HCT116 (cell line): Measurements from ENCODE around the gene GOLIM4. TPM values are rescaled to one million over a fixed set of nuclear protein-coding genes. Genes with fewer than 3 reads are reported as not detected.

Source experiments
- ATAC-seq: fragments of 200-7000 bp; cut with Tn5 transposase; 2 replicates; pipeline ENCODE4 v1.9.1; 2020; ENCODE audit warnings: mild to moderate bottlenecking, moderate library complexity
- BruUV-seq: library from RNA; stranded (reverse); fragments of 400-500 nt; replicated peaks from 2 replicates; lab custom pipeline; 2021; lab: Mats Ljungman, UMichigan
- CTCF ChIA-PET: fragments of 300-600 bp; sonication (Branson Sonifier 250); formaldehyde crosslinking; loops from one replicate; lab custom pipeline; 2021; ENCODE audit warnings: antibody characterized with exemption; lab: Charles Lee
- POLR2A ChIA-PET: fragments of 300-600, 350-600 bp; sonication (Branson Sonifier 250); formaldehyde crosslinking; loops from one replicate; lab custom pipeline; 2021; ENCODE audit warnings: antibody characterized with exemption; lab: Charles Lee
- RAD21 ChIA-PET, 2 experiments: fragments of 300-600 bp; sonication (Branson Sonifier 250); formaldehyde crosslinking; loops; one replicate each; lab custom pipeline; 2023; ENCODE audit warnings: low total read pairs in 2 of 2; ENCODE audit not compliant: uncharacterized antibody in 2 of 2, unreplicated experiment in 2 of 2, low non-redundant PET in 1 of 2; lab: Charles Lee
- DNase-seq: peaks from one replicate; pipeline ENCODE4 v3.0.0-alpha.2; 2010; ENCODE audit warnings: low read depth, low spot score
- H2AFZ ChIP-seq: fragments of 200-600 bp; shearing (Covaris generic), sonication (generic); 2 replicates; pipeline ENCODE4 v1.6.1; 2017; ENCODE audit warnings: low read depth, mixed run types, mixed read lengths, antibody characterized with exemption, low read length; ENCODE audit not compliant: poor library complexity, severe bottlenecking
- H3K27ac ChIP-seq: 2 replicates; pipeline ENCODE4 v1.5.1; 2012; ENCODE audit warnings: low read depth, low read length
- H3K27me3 ChIP-seq: fragments of 200-600 bp; sonication (generic); 2 replicates; pipeline ENCODE4 v1.6.1; 2016; ENCODE audit warnings: mixed run types, low read length, mixed read lengths; ENCODE audit not compliant: insufficient read depth
- H3K36me3 ChIP-seq, 2 experiments: fragments of 200-500 bp in 1 of 2; fragments of 200-600 bp in 1 of 2; sonication (Bioruptor generic) in 1 of 2; sonication (generic) in 1 of 2; 2 replicates each; pipeline versions ENCODE4 v1.5.1 to v1.6.1; 2014 to 2016; ENCODE audit warnings: low read length in 2 of 2, inconsistent platforms in 1 of 2, mixed read lengths in 1 of 2, mixed run types in 1 of 2; ENCODE audit not compliant: insufficient read depth in 2 of 2, control insufficient read depth in 1 of 2
- H3K4me1 ChIP-seq, 2 experiments: fragments of 200-600 bp in 1 of 2; sonication (generic) in 1 of 2; 2 replicates each; pipeline versions ENCODE4 v1.5.1 to v1.6.1; 2012 to 2017; ENCODE audit warnings: low read length in 2 of 2, inconsistent platforms in 1 of 2, mild to moderate bottlenecking in 1 of 2, mixed read lengths in 1 of 2, mixed run types in 1 of 2, moderate library complexity in 1 of 2; ENCODE audit not compliant: insufficient read depth in 2 of 2, control insufficient read depth in 1 of 2
- H3K4me2 ChIP-seq: fragments of 200-600 bp; sonication (generic); 2 replicates; pipeline ENCODE4 v1.6.1; 2017; ENCODE audit warnings: mixed run types, low read length, mixed read lengths
- H3K4me3 ChIP-seq, 2 experiments: fragments of 200-600 bp in 1 of 2; sonication (generic) in 1 of 2; replicated peaks in 1 of 2; 2 replicates each; pipeline ENCODE4 v1.5.1; 2011 to 2016; ENCODE audit warnings: low read length in 2 of 2, control low read depth in 1 of 2, low read depth in 1 of 2, mild to moderate bottlenecking in 1 of 2, mixed read lengths in 1 of 2, mixed run types in 1 of 2
- H3K79me2 ChIP-seq: fragments of 200-600 bp; sonication (generic); 2 replicates; pipeline ENCODE4 v1.6.1; 2017; ENCODE audit warnings: mild to moderate bottlenecking, mixed run types, low read length, moderate library complexity, mixed read lengths; ENCODE audit not compliant: insufficient read depth
- H3K9ac ChIP-seq: fragments of 200-600 bp; sonication (generic); 2 replicates; pipeline ENCODE4 v1.6.1; 2016; ENCODE audit warnings: low read length, mixed read lengths
- H3K9me2 ChIP-seq: fragments of 200-600 bp; sonication (generic), shearing (Covaris generic); 2 replicates; pipeline ENCODE4 v1.6.1; 2017; ENCODE audit warnings: mixed run types, mild to moderate bottlenecking, moderate library complexity; ENCODE audit not compliant: insufficient read depth
- H3K9me3 ChIP-seq, 2 experiments: fragments of 200-500 bp in 1 of 2; fragments of 200-600 bp in 1 of 2; sonication (Bioruptor generic) in 1 of 2; sonication (generic) in 1 of 2; 2 replicates each; pipeline ENCODE4 v1.6.1; 2014 to 2017; ENCODE audit warnings: low read length in 2 of 2, mixed read lengths in 2 of 2, inconsistent platforms in 1 of 2, low read depth in 1 of 2, mild to moderate bottlenecking in 1 of 2, mixed run types in 1 of 2, moderate library complexity in 1 of 2; ENCODE audit not compliant: control insufficient read depth in 1 of 2, insufficient read depth in 1 of 2
- H4K20me1 ChIP-seq: fragments of 200-600 bp; sonication (generic), shearing (Covaris generic); 2 replicates; pipeline ENCODE4 v1.6.1; 2017; ENCODE audit warnings: mixed run types, mild to moderate bottlenecking, moderate library complexity; ENCODE audit not compliant: insufficient read depth
- CBX3 ChIP-seq: IDR thresholded peaks from 2 replicates; pipeline ENCODE4 v1.6.1; 2012; ENCODE audit warnings: low read depth
- CEBPB ChIP-seq: IDR thresholded peaks from 2 replicates; pipeline ENCODE4 v1.6.1; 2012; ENCODE audit warnings: low read depth
- CTCF ChIP-seq, 3 experiments: fragments of 200-600 bp in 1 of 3; sonication (generic) in 1 of 3; IDR thresholded peaks in 2 of 3; conservative IDR thresholded peaks in 1 of 3; 2 replicates each; pipeline ENCODE4 v1.5.1; 2012 to 2017; ENCODE audit warnings: low read depth in 2 of 3, low read length in 2 of 3, antibody characterized with exemption in 1 of 3, borderline replicate concordance in 1 of 3, control low read depth in 1 of 3, mild to moderate bottlenecking in 1 of 3, mixed read lengths in 1 of 3, mixed run types in 1 of 3, moderate library complexity in 1 of 3; ENCODE audit not compliant: insufficient read depth in 1 of 3
- EGR1 ChIP-seq: IDR thresholded peaks from 2 replicates; pipeline ENCODE4 v1.6.1; 2012; ENCODE audit warnings: low read depth
- EZH2 ChIP-seq: fragments of 200-600 bp; sonication (generic); IDR thresholded peaks from 2 replicates; pipeline ENCODE4 v1.6.1; 2017; ENCODE audit warnings: antibody characterized with exemption, mixed run types
- EZH2phosphoT487 ChIP-seq: fragments of 200-600 bp; IDR thresholded peaks from 2 replicates; pipeline ENCODE4 v1.6.1; 2018; ENCODE audit warnings: antibody characterized with exemption, borderline replicate concordance
- FOSL1 ChIP-seq: IDR thresholded peaks from 2 replicates; pipeline ENCODE4 v1.6.1; 2012; ENCODE audit warnings: low read depth
- JUND ChIP-seq: IDR thresholded peaks from 2 replicates; pipeline ENCODE4 v1.6.1; 2012
- POLR2A ChIP-seq: IDR thresholded peaks from 2 replicates; pipeline ENCODE4 v1.7.0; 2011; ENCODE audit warnings: borderline replicate concordance; ENCODE audit not compliant: insufficient read depth, insufficient read length; ENCODE audit errors: extremely low read depth
- POLR2AphosphoS5 ChIP-seq: IDR thresholded peaks from 2 replicates; pipeline ENCODE4 v1.6.1; 2011; ENCODE audit warnings: mild to moderate bottlenecking, low read depth, low read length, moderate library complexity
- RAD21 ChIP-seq: IDR thresholded peaks from 2 replicates; pipeline ENCODE4 v1.6.1; 2012; ENCODE audit warnings: low read depth, mild to moderate bottlenecking
- SIN3A ChIP-seq: IDR thresholded peaks from 2 replicates; pipeline ENCODE4 v1.6.1; 2012; ENCODE audit warnings: low read depth
- SP1 ChIP-seq: IDR thresholded peaks from 2 replicates; pipeline ENCODE4 v1.6.1; 2012; ENCODE audit warnings: low read depth
- SRF ChIP-seq: IDR thresholded peaks from 2 replicates; pipeline ENCODE4 v1.6.1; 2012; ENCODE audit warnings: low read depth
- TCF7L2 ChIP-seq: IDR thresholded peaks from 2 replicates; pipeline ENCODE4 v1.7.0; 2011; ENCODE audit warnings: borderline replicate concordance, inconsistent platforms; ENCODE audit not compliant: insufficient read depth, insufficient read length; ENCODE audit errors: extremely low read depth
- YY1 ChIP-seq: IDR thresholded peaks from 2 replicates; pipeline ENCODE4 v1.6.1; 2011; ENCODE audit warnings: low read length, low read depth, moderate library complexity, mild to moderate bottlenecking; ENCODE audit not compliant: insufficient replicate concordance; ENCODE audit errors: extremely low read depth
- ZFX ChIP-seq: fragments of 450-650 bp; IDR thresholded peaks from 2 replicates; pipeline ENCODE4 v1.6.1; 2017
- intact Hi-C: fragments of 100-400 bp; cut with micrococcal nuclease; formaldehyde crosslinking; loops from 2 replicates; pipeline ENCODE4 v1.10.0; 2022
- total RNA-seq: library from RNA; stranded (reverse); gene quantifications from one replicate; pipeline ENCODE4 v1.2.1, GENCODE V29; 2021; ENCODE audit not compliant: unreplicated experiment
- TF ChIP-seq, protein P1 (sequence below): IDR thresholded peaks from 2 replicates; pipeline ENCODE4 v1.6.1; 2011; ENCODE audit warnings: mild to moderate bottlenecking, low read length, moderate library complexity; ENCODE audit not compliant: insufficient replicate concordance; ENCODE audit errors: extremely low read depth
- TF ChIP-seq, protein P2 (sequence below): IDR thresholded peaks from 2 replicates; pipeline ENCODE4 v1.6.1; 2012; ENCODE audit warnings: low read depth
- TF ChIP-seq, protein P3 (sequence below): IDR thresholded peaks from 2 replicates; pipeline ENCODE4 v1.6.1; 2012

The GOLIM4 gene
- total RNA-seq, 1 experiment from 2014 or later = 10.6 TPM

DNA sequence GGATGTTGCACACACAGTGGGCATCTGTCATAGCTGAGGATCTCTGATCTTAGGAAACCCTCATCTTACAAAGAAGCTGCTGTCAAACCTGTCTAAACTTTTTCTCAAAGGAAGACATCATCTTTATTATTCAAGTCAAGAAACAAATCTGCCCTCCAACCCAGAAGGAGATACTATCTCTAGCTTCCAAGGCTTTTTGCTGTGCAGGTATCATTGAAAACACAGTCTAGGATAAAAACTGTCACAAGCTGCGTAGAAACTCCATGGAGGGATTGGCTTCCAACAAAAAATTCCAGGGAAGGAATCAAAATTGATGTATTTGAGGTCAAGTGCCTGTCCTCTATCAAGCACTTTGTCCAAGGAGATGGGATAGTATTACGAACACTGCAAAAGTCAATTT is 89.1 kb downstream of the GOLIM4 start:
- ChIA-PET POLR2A (no interaction called here), CTCF (no interaction called here)

More for the DNA sequence above, 89.1 kb downstream of the GOLIM4 start:
- H3K9me3 ChIP-seq = no peaks in the 10 kb centered on the region
- no peaks in the 10 kb centered on the region for H3K9me2 ChIP-seq
- TF ChIP-seq RAD21 (no peak), CEBPB (no peak), EZH2 (no peak), FOSL1 (no peak), POLR2A (no peak), YY1 (no peak), TCF7L2 (no peak), ZFX (no peak), JUND (no peak), POLR2AphosphoS5 (no peak), CBX3 (no peak), SIN3A (no peak), EGR1 (no peak), SP1 (no peak), EZH2phosphoT487 (no peak), CTCF (IDR thresholded peaks at IDR 0.05 in 2 of 3, conservative IDR thresholded peaks at IDR 0.05 in 1 of 3; ENCODE audit: borderline replicate concordance in 1 of 3, insufficient read depth in 1 of 3, low read depth in 2 of 3, low read length in 2 of 3) (no peak), SRF (no peak)
- TF ChIP-seq, protein P1, sequence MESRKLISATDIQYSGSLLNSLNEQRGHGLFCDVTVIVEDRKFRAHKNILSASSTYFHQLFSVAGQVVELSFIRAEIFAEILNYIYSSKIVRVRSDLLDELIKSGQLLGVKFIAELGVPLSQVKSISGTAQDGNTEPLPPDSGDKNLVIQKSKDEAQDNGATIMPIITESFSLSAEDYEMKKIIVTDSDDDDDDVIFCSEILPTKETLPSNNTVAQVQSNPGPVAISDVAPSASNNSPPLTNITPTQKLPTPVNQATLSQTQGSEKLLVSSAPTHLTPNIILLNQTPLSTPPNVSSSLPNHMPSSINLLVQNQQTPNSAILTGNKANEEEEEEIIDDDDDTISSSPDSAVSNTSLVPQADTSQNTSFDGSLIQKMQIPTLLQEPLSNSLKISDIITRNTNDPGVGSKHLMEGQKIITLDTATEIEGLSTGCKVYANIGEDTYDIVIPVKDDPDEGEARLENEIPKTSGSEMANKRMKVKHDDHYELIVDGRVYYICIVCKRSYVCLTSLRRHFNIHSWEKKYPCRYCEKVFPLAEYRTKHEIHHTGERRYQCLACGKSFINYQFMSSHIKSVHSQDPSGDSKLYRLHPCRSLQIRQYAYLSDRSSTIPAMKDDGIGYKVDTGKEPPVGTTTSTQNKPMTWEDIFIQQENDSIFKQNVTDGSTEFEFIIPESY = no peak
- TF ChIP-seq, protein P2, sequence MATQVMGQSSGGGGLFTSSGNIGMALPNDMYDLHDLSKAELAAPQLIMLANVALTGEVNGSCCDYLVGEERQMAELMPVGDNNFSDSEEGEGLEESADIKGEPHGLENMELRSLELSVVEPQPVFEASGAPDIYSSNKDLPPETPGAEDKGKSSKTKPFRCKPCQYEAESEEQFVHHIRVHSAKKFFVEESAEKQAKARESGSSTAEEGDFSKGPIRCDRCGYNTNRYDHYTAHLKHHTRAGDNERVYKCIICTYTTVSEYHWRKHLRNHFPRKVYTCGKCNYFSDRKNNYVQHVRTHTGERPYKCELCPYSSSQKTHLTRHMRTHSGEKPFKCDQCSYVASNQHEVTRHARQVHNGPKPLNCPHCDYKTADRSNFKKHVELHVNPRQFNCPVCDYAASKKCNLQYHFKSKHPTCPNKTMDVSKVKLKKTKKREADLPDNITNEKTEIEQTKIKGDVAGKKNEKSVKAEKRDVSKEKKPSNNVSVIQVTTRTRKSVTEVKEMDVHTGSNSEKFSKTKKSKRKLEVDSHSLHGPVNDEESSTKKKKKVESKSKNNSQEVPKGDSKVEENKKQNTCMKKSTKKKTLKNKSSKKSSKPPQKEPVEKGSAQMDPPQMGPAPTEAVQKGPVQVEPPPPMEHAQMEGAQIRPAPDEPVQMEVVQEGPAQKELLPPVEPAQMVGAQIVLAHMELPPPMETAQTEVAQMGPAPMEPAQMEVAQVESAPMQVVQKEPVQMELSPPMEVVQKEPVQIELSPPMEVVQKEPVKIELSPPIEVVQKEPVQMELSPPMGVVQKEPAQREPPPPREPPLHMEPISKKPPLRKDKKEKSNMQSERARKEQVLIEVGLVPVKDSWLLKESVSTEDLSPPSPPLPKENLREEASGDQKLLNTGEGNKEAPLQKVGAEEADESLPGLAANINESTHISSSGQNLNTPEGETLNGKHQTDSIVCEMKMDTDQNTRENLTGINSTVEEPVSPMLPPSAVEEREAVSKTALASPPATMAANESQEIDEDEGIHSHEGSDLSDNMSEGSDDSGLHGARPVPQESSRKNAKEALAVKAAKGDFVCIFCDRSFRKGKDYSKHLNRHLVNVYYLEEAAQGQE = no peak
- TF ChIP-seq, protein P3, sequence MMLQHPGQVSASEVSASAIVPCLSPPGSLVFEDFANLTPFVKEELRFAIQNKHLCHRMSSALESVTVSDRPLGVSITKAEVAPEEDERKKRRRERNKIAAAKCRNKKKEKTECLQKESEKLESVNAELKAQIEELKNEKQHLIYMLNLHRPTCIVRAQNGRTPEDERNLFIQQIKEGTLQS = no peak
- no peaks in the 10 kb centered on the region for H3K27me3 ChIP-seq
- H3K9ac ChIP-seq = no peak overlapping the region
- H3K4me1 ChIP-seq = peaks cover 0 to 8% of the 10 kb centered on the region in 2 experiments; a peak in 1 of 4 replicates
- no peaks in the 10 kb centered on the region for H4K20me1 ChIP-seq
- ATAC-seq (no peak), DNase-seq (no peak)
- H3K36me3 ChIP-seq = peaks cover 2 to 4% of the 10 kb centered on the region in 2 experiments; a peak in 1 of 4 replicates
- H3K79me2 ChIP-seq = no peaks in the 10 kb centered on the region
- no TSS peak for BruUV-seq
- no peak overlapping the region for H3K27ac ChIP-seq
- H3K4me3 ChIP-seq = no peak overlapping the region
- RAD21 ChIA-PET = no interaction called here
- intact Hi-C loops = no loop called here
- no peak overlapping the region for H2AFZ ChIP-seq
- H3K4me2 ChIP-seq = no peak overlapping the region
